K562 (cell line): ENCODE data around the gene ETS2. TPM values are rescaled to one million over a fixed set of nuclear protein-coding genes. Genes with fewer than 3 reads are reported as not detected.
A peak's percentile ranks its signal among the peaks of the same experiment; 100 is the strongest.

Source experiments
- ATAC-seq: fragments of 200-7000 bp; cut with Tn5 transposase; 3 replicates; pipeline ENCODE4 v1.9.1; 2020; ENCODE audit warnings: moderate library complexity
- BruUV-seq: library from RNA; stranded (reverse); fragments of 400-500 nt; replicated peaks from 2 replicates; lab custom pipeline; 2021; lab: Mats Ljungman, UMichigan
- CTCF ChIA-PET: fragments of 300-600 bp; formaldehyde crosslinking; extraction: SDS; loops from one replicate; lab custom pipeline; 2021; ENCODE audit warnings: low intra/inter-chr PET ratio; lab: Yijun Ruan, JAX
- POLR2A ChIA-PET: fragments of 300-600, 350-650 bp; sonication (Branson Sonifier 250); formaldehyde crosslinking; extraction: SDS; loops from one replicate; lab custom pipeline; 2021; ENCODE audit warnings: antibody characterized with exemption, inconsistent platforms; lab: Yijun Ruan, JAX
- DNase-seq, 4 experiments: peaks; one replicate each; pipeline versions ENCODE4 v3.0.0 to v3.0.0-alpha.2; 2011 to 2018; ENCODE audit warnings: low spot score in 3 of 4, mixed read lengths in 3 of 4; ENCODE audit errors: extremely low read depth in 1 of 4
- FAIRE-seq: peaks from 2 replicates; lab custom pipeline; 2011; peaks lifted over from hg19 to GRCh38; lab: Jason Lieb, UNC
- H2AFZ ChIP-seq: 2 replicates; pipeline ENCODE4 v1.6.0; 2011; ENCODE audit warnings: low read depth, low read length, control low read depth, inconsistent platforms
- H3K27ac ChIP-seq: fragments of 200-600 bp; 3 replicates; pipeline ENCODE4 v1.8.0; 2011; ENCODE audit warnings: low read depth, mild to moderate bottlenecking, control low read depth, inconsistent platforms, low read length, moderate library complexity, mixed read lengths; ENCODE audit errors: extremely low read depth
- H3K27me3 ChIP-seq, 2 experiments: fragments of 300-600 bp in 1 of 2; 2 replicates in 1 of 2; 3 replicates in 1 of 2; pipeline versions ENCODE4 v1.6.0 to v1.8.0; 2011; ENCODE audit warnings: inconsistent platforms in 2 of 2, low read length in 2 of 2, mild to moderate bottlenecking in 1 of 2, mixed read lengths in 1 of 2, moderate library complexity in 1 of 2; ENCODE audit not compliant: control insufficient read depth in 2 of 2, insufficient read depth in 2 of 2
- H3K36me3 ChIP-seq: fragments of 300-600 bp; 3 replicates; pipeline ENCODE4 v1.8.0; 2011; ENCODE audit warnings: mild to moderate bottlenecking, low read length, inconsistent platforms; ENCODE audit not compliant: control insufficient read depth, insufficient read depth
- H3K4me1 ChIP-seq, 2 experiments: fragments of 200-600 bp in 1 of 2; replicated peaks in 1 of 2; 2 replicates in 1 of 2; 3 replicates in 1 of 2; pipeline versions ENCODE4 v1.5.1 to v1.8.0; 2011; ENCODE audit warnings: inconsistent platforms in 2 of 2, low read length in 2 of 2, mild to moderate bottlenecking in 1 of 2, mixed read lengths in 1 of 2, moderate library complexity in 1 of 2; ENCODE audit not compliant: control insufficient read depth in 2 of 2, insufficient read depth in 2 of 2
- H3K4me2 ChIP-seq: 2 replicates; pipeline ENCODE4 v1.6.1; 2011; ENCODE audit warnings: low read length, control low read depth, inconsistent platforms, mixed read lengths; ENCODE audit not compliant: insufficient read depth
- H3K4me3 ChIP-seq: fragments of 200-600 bp; sonication (generic), shearing (Covaris generic); 2 replicates; pipeline ENCODE4 v1.5.1; 2016; ENCODE audit warnings: control low read depth, inconsistent platforms
- H3K79me2 ChIP-seq: fragments of 200-600 bp; 3 replicates; pipeline ENCODE4 v1.8.0; 2011; ENCODE audit warnings: low read length, inconsistent platforms; ENCODE audit not compliant: control insufficient read depth, insufficient read depth
- H3K9ac ChIP-seq, 2 experiments: 2 replicates each; pipeline versions ENCODE4 v1.6.0 to v1.6.1; 2011; ENCODE audit warnings: low read depth in 2 of 2, low read length in 2 of 2, control low read depth in 1 of 2, inconsistent platforms in 1 of 2, mild to moderate bottlenecking in 1 of 2, mixed read lengths in 1 of 2; ENCODE audit not compliant: insufficient read depth in 1 of 2
- H3K9me1 ChIP-seq: one replicate; pipeline ENCODE4 v1.6.0; 2011; ENCODE audit warnings: inconsistent platforms, mild to moderate bottlenecking, low read length, moderate library complexity; ENCODE audit not compliant: control insufficient read depth, insufficient read depth
- H3K9me3 ChIP-seq: replicated peaks from 2 replicates; pipeline ENCODE4 v1.5.1; 2011; ENCODE audit warnings: low read depth, low read length, inconsistent platforms; ENCODE audit not compliant: control insufficient read depth, insufficient read depth
- H4K20me1 ChIP-seq: replicated peaks from 2 replicates; pipeline ENCODE4 v1.6.1; 2011; ENCODE audit warnings: low read length, inconsistent platforms, mixed read lengths; ENCODE audit not compliant: control insufficient read depth, insufficient read depth
- CBX3 ChIP-seq, 2 experiments: IDR thresholded peaks; 1 replicate in 1 of 2; 2 replicates in 1 of 2; pipeline ENCODE4 v1.6.1; 2012; ENCODE audit warnings: inconsistent platforms in 2 of 2, low read length in 2 of 2, borderline replicate concordance in 1 of 2, control low read depth in 1 of 2
- CHCHD3 ChIP-seq: fragments of 250-450 bp; sonication (Bioruptor Pico); IDR thresholded peaks from 2 replicates; pipeline ENCODE4 v2.1.2; 2022; ENCODE audit warnings: mild to moderate bottlenecking
- ETS2 ChIP-seq: IDR thresholded peaks from 2 replicates; pipeline ENCODE4 v1.6.1; 2016; ENCODE audit warnings: borderline replicate concordance, missing genetic modification characterization, mild to moderate bottlenecking, moderate library complexity, missing compliant biosample characterization; ENCODE audit not compliant: poor library complexity, severe bottlenecking
- NFXL1 ChIP-seq: fragments of 450-650 bp; formaldehyde crosslinking; IDR thresholded peaks from 2 replicates; pipeline ENCODE4 v1.4.0; 2021; ENCODE audit warnings: mild to moderate bottlenecking
- PYGO2 ChIP-seq: fragments of 450-650 bp; IDR thresholded peaks from 2 replicates; pipeline ENCODE4 v1.6.1; 2016; ENCODE audit warnings: mild to moderate bottlenecking, missing genetic modification characterization, moderate library complexity, missing compliant biosample characterization
- ZNF408 ChIP-seq: fragments of 250-450 bp; sonication (Bioruptor Pico); IDR thresholded peaks from 2 replicates; pipeline ENCODE4 v1.4.0; 2020; ENCODE audit warnings: low read depth, mild to moderate bottlenecking, moderate library complexity
- WGBS: fragments of 100-300 bp; shearing (Covaris generic); methylation state at CpG from one replicate; pipeline ENCODE4 v1.1.6; 2016; ENCODE audit warnings: low coverage, mixed read lengths; ENCODE audit not compliant: insufficient coverage; ENCODE audit errors: missing lambda C conversion rate; 5-methylcytosine and 5-hydroxymethylcytosine counted together
- in situ Hi-C: fragments of 300-500 bp; cut with MboI; formaldehyde crosslinking; loops from 4 replicates; pipeline ENCODE4 v1.15.0; 2018; ENCODE audit warnings: inconsistent platforms, mixed read lengths
- intact Hi-C: fragments of 100-400 bp; cut with micrococcal nuclease; formaldehyde crosslinking; loops from 2 replicates; pipeline ENCODE4 v1.14.2; 2022
- polyA plus RNA-seq, 8 experiments: library from polyadenylated mRNA; depleted of rRNA in 4 of 8; stranded (reverse) in 5 of 8; unstranded in 3 of 8; fragments of >200 nt; fragmentation: Nextera tagmentation in 2 of 8; fragmentation: Illumina TruSeq in 1 of 8; extraction: Ambion mirVana in 2 of 8; extraction: Trizol in 1 of 8; gene quantifications; 2 replicates each; pipeline versions ENCODE4 v1.2.1 to v1.2.3, GENCODE V29; 2011 to 2014; ENCODE audit warnings: inconsistent platforms in 1 of 8, missing spikeins in 1 of 8
- total RNA-seq, 7 experiments: library from RNA; depleted of rRNA in 6 of 7; stranded (reverse); fragments of >200 nt in 6 of 7; fragmentation: Illumina TruSeq in 2 of 7; extraction: Trizol in 2 of 7; gene quantifications; 2 replicates each; pipeline versions ENCODE4 v1.2.1 to v1.2.3, GENCODE V29; 2011 to 2021; ENCODE audit warnings: low replicate concordance in 1 of 7
- TF ChIP-seq, protein P1 (sequence below): fragments of 250-450 bp; sonication (Bioruptor Pico); IDR thresholded peaks from 2 replicates; pipeline ENCODE4 v1.8.0; 2021; ENCODE audit warnings: moderate library complexity, mild to moderate bottlenecking, inconsistent platforms
- TF ChIP-seq, protein P2 (sequence below): sonication (generic); formaldehyde crosslinking; IDR thresholded peaks from 2 replicates; pipeline ENCODE4 v1.8.0; 2023; ENCODE audit warnings: mild to moderate bottlenecking, missing genetic modification reagents
- TF ChIP-seq, protein P3 (sequence below): fragments of 250-450 bp; sonication (Bioruptor Pico); IDR thresholded peaks from 2 replicates; pipeline ENCODE4 v1.5.0; 2020; ENCODE audit warnings: mild to moderate bottlenecking, borderline replicate concordance

The ETS2 gene
- total and polyA plus RNA-seq, 9 of the 15 experiments (the other 6 are each of a cell fraction or from before 2014, with no cell fraction given): 1.7 to 24.4 (median 12.2) TPM

DNA sequence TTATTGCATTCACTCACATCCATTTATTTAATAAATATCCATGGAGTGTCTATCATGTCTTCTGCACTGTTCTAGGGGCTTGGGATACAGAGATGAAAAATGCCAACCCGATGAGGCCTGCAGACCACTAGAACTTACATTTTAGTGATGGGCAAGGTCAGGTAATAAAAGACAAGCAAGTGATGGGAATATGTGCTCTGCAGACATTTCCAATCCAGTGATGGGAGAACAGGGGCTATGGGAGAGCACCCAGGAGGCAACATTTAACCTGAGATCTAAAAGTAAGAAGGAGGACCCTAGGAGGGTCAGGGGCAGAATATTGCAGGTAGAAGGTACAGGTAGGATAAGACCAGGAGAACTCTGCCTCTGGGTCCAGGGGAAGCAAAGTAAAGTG is 53.1 kb downstream of the ETS2 start:
- Histone ChIP-seq H3K4me1 (peaks cover 12 to 21% of the 10 kb centered on the region in 2 experiments), H3K4me2 (no peak overlapping the region), H4K20me1 (no peaks in the 10 kb centered on the region), H3K9me1 (no peaks in the 10 kb centered on the region), H3K9me3 (no peaks in the 10 kb centered on the region), H3K27ac (no peak overlapping the region), H3K36me3 (no peaks in the 10 kb centered on the region), H3K9ac (no peak overlapping the region), H3K79me2 (no peaks in the 10 kb centered on the region), H3K4me3 (no peak overlapping the region), H3K27me3 (0 out of 5 replicates have a peak, but pooled peaks cover 0 to 2% of the 10 kb centered on the region in 2 experiments), H2AFZ (no peak overlapping the region)
- POLR2A ChIA-PET: no interaction called here
- in situ Hi-C loops: no loop called here
- ATAC-seq (no peak), FAIRE-seq (no peak), DNase-seq (no peak)
- TF ChIP-seq CBX3 (IDR thresholded peaks at IDR 0.05; ENCODE audit: borderline replicate concordance in 1 of 2, low read length in 2 of 2): 0 out of 3 replicates have a peak, but pooled peaks of 1 of the 2 experiments have one; percentile 19
- no peak for TF ChIP-seq PYGO2
- CTCF ChIA-PET: no interaction called here
- no TSS peak for BruUV-seq
- intact Hi-C loops: no loop called here
- 0% methylated on average over 1 of the region's 1 CpG for WGBS

DNA sequence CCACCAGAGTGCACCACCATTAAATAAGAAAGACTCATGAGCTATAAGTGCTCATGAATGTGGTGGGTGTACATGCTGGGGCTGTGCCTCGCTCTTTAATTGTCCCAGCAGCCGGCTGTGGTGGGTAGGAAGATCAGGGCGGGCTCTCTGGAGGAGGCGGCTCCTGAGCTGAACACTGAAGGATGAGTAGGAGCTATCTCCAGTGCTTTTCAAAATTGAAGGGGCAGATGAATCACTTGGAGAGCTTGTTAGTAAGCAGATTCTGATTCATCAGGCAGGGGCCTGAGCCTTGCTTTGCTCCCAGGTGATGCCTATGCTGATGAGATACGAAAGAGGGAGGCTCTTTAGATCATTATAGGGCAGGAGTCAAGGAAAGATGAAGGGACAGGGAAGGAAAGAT is 54.1 kb downstream of the ETS2 start:
- Histone ChIP-seq H3K9me1 (no peaks in the 10 kb centered on the region), H3K9me3 (no peaks in the 10 kb centered on the region), H4K20me1 (no peaks in the 10 kb centered on the region), H2AFZ (no peak overlapping the region), H3K27me3 (0 out of 5 replicates have a peak, but pooled peaks cover 0 to 2% of the 10 kb centered on the region in 2 experiments), H3K4me1 (peaks cover 12 to 21% of the 10 kb centered on the region in 2 experiments), H3K4me2 (no peak overlapping the region), H3K4me3 (no peak overlapping the region), H3K9ac (no peak overlapping the region), H3K79me2 (no peaks in the 10 kb centered on the region), H3K36me3 (no peaks in the 10 kb centered on the region), H3K27ac (no peak overlapping the region)
- in situ Hi-C loops (no loop called here), intact Hi-C loops (no loop called here)
- BruUV-seq: no TSS peak
- FAIRE-seq (no peak), ATAC-seq (no peak), DNase-seq (no peak)
- WGBS: 11% methylated on average over 5 of the region's 5 CpGs
- ChIA-PET POLR2A (interaction anchor here (0.6 to 1.0 kb wide), 2 partner anchors 42 to 367 kb away, joined by 3 read pairs; no protein-coding TSS in a partner anchor), CTCF (no interaction called here)
- TF ChIP-seq NFXL1 (CRISPR knock-in tag) (no peak), ZNF408 (CRISPR knock-in tag) (no peak), ETS2 (tag) (no peak), CHCHD3 (CRISPR knock-in tag) (no peak)
- TF ChIP-seq, protein P1, sequence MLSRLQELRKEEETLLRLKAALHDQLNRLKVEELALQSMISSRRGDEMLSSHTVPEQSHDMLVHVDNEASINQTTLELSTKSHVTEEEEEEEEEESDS: no peak
- TF ChIP-seq, protein P2, sequence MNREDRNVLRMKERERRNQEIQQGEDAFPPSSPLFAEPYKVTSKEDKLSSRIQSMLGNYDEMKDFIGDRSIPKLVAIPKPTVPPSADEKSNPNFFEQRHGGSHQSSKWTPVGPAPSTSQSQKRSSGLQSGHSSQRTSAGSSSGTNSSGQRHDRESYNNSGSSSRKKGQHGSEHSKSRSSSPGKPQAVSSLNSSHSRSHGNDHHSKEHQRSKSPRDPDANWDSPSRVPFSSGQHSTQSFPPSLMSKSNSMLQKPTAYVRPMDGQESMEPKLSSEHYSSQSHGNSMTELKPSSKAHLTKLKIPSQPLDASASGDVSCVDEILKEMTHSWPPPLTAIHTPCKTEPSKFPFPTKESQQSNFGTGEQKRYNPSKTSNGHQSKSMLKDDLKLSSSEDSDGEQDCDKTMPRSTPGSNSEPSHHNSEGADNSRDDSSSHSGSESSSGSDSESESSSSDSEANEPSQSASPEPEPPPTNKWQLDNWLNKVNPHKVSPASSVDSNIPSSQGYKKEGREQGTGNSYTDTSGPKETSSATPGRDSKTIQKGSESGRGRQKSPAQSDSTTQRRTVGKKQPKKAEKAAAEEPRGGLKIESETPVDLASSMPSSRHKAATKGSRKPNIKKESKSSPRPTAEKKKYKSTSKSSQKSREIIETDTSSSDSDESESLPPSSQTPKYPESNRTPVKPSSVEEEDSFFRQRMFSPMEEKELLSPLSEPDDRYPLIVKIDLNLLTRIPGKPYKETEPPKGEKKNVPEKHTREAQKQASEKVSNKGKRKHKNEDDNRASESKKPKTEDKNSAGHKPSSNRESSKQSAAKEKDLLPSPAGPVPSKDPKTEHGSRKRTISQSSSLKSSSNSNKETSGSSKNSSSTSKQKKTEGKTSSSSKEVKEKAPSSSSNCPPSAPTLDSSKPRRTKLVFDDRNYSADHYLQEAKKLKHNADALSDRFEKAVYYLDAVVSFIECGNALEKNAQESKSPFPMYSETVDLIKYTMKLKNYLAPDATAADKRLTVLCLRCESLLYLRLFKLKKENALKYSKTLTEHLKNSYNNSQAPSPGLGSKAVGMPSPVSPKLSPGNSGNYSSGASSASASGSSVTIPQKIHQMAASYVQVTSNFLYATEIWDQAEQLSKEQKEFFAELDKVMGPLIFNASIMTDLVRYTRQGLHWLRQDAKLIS (CRISPR knock-in tag): no peak
- TF ChIP-seq, protein P3, sequence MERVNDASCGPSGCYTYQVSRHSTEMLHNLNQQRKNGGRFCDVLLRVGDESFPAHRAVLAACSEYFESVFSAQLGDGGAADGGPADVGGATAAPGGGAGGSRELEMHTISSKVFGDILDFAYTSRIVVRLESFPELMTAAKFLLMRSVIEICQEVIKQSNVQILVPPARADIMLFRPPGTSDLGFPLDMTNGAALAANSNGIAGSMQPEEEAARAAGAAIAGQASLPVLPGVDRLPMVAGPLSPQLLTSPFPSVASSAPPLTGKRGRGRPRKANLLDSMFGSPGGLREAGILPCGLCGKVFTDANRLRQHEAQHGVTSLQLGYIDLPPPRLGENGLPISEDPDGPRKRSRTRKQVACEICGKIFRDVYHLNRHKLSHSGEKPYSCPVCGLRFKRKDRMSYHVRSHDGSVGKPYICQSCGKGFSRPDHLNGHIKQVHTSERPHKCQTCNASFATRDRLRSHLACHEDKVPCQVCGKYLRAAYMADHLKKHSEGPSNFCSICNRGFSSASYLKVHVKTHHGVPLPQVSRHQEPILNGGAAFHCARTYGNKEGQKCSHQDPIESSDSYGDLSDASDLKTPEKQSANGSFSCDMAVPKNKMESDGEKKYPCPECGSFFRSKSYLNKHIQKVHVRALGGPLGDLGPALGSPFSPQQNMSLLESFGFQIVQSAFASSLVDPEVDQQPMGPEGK (CRISPR knock-in tag): no peak
